ENCODE measurements around the gene CBLB. TPM values are rescaled to one million over a fixed set of nuclear protein-coding genes. Genes with fewer than 3 reads are reported as not detected.

Gene CBLB
- total and polyA plus RNA-seq, 9 donors = 14.8 to 133 (median 40.5) TPM

- H3K27me3 ChIP-seq = no peaks in the 10 kb centered on the region
- H3K36me3 ChIP-seq = no peaks in the 10 kb centered on the region
- no peak overlapping the region for H3K4me3 ChIP-seq
- H3K27ac ChIP-seq = no peak overlapping the region
- H3K4me1 ChIP-seq (ENCODE audit: insufficient read depth) = peaks cover 4% of the 10 kb centered on the region
- TF ChIP-seq EP300 (IDR thresholded peaks at IDR 0.05) = no peak
- no peak for TF ChIP-seq CTCF (IDR thresholded peaks at IDR 0.05)
- no peak for TF ChIP-seq POLR2A (IDR thresholded peaks at IDR 0.05)
- no peak for DNase-seq
- intact Hi-C loops (cut with DNase I) = no loop called here
- WGBS, 3 donors = 69 to 81% (median 72%) methylated on average over 1 of the region's 1 CpG
- no peaks in the 10 kb centered on the region for H3K9me3 ChIP-seq
These were observed 115.9 kb downstream of the CBLB start for GRCh38 chr3:105752791-105753415.

GRCh38 chr3:105747696-105748095, 121.1 kb downstream of the CBLB start:
- Histone ChIP-seq H3K4me1 (ENCODE audit: insufficient read depth) (peaks cover 6% of the 10 kb centered on the region), H3K27me3 (no peaks in the 10 kb centered on the region), H3K4me3 (no peak overlapping the region), H3K36me3 (no peaks in the 10 kb centered on the region), H3K9me3 (no peaks in the 10 kb centered on the region), H3K27ac (no peak overlapping the region)
- TF ChIP-seq EP300 (IDR thresholded peaks at IDR 0.05) (no peak), POLR2A (IDR thresholded peaks at IDR 0.05) (no peak), CTCF (IDR thresholded peaks at IDR 0.05) (no peak)
- WGBS, 3 donors = 4 to 13% (median 12%) methylated on average over 1 of the region's 1 CpG
- no peak for DNase-seq
- intact Hi-C loops (cut with DNase I) = no loop called here

DNA sequence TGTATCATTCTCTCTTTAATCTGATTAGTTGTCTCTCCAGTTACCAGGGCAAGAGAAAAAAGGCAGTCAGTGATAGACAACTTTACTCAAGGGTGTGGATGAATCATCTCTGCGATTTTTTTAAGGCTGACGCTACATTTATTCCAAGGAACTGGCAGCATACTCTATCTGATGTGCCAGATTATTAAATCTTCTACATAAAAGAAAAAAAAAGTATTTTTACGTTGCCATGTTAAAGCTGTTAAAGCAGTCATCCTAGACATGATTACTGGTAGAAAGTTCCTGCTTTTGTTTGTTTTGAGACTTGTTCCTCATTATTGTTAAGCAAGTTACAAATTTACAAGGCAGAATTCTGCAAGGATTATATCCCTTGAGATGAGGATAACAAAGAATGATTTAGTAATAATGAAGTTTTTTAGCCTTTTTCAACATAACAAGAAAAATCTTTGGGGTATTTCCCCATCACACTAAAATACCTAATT, 121.7 kb downstream of the CBLB start:
- Histone ChIP-seq H3K4me1 (ENCODE audit: insufficient read depth) (peaks cover 6% of the 10 kb centered on the region), H3K4me3 (no peak overlapping the region), H3K9me3 (no peaks in the 10 kb centered on the region), H3K27ac (no peak overlapping the region), H3K27me3 (no peaks in the 10 kb centered on the region), H3K36me3 (no peaks in the 10 kb centered on the region)
- no peak for DNase-seq
- TF ChIP-seq EP300 (IDR thresholded peaks at IDR 0.05) (no peak), POLR2A (IDR thresholded peaks at IDR 0.05) (no peak), CTCF (IDR thresholded peaks at IDR 0.05) (no peak)
- intact Hi-C loops (cut with DNase I) = no loop called here
- 16 to 37% (median 24%) methylated on average over 3 of the region's 3 CpGs for WGBS, 3 donors

- Histone ChIP-seq H3K27ac (no peak overlapping the region), H3K4me1 (ENCODE audit: insufficient read depth) (peaks cover 6% of the 10 kb centered on the region), H3K36me3 (no peaks in the 10 kb centered on the region), H3K4me3 (no peak overlapping the region), H3K27me3 (no peaks in the 10 kb centered on the region), H3K9me3 (no peaks in the 10 kb centered on the region)
- DNase-seq = no peak
- 78 to 100% (median 79%) methylated on average over 3 of the region's 3 CpGs for WGBS, 3 donors
- intact Hi-C loops (cut with DNase I) = no loop called here
- TF ChIP-seq POLR2A (IDR thresholded peaks at IDR 0.05) = no peak
- no peak for TF ChIP-seq EP300 (IDR thresholded peaks at IDR 0.05)
- no peak for TF ChIP-seq CTCF (IDR thresholded peaks at IDR 0.05)
These were observed 122.4 kb downstream of the CBLB start for GRCh38 chr3:105746231-105746996.

Measured in ovary (tissue), 9 donors.